SK-N-SH (cell line): ENCODE data around the gene USP22. TPM values are rescaled to one million over a fixed set of nuclear protein-coding genes. Genes with fewer than 3 reads are reported as not detected.

Experiments used
- CTCF ChIA-PET: fragments of 300-600, 350-600 bp; formaldehyde crosslinking; extraction: SDS; loops from one replicate; lab custom pipeline; 2021; lab: Yijun Ruan, JAX
- POLR2A ChIA-PET: fragments of 350-600 bp; sonication (Branson Sonifier 250); formaldehyde crosslinking; extraction: SDS; loops from one replicate; lab custom pipeline; 2020; ENCODE audit warnings: antibody characterized with exemption, inconsistent platforms; lab: Yijun Ruan, JAX
- DNase-seq: peaks from one replicate; pipeline ENCODE4 v3.0.0; 2012
- H2AFZ ChIP-seq: fragments of 200-600 bp; sonication (generic); 2 replicates; pipeline ENCODE4 v1.8.1; 2016; ENCODE audit warnings: antibody characterized with exemption, mild to moderate bottlenecking, low read depth
- H3F3A ChIP-seq: fragments of 200-600 bp; sonication (generic); replicated peaks from 2 replicates; pipeline ENCODE3; 2016; ENCODE audit warnings: antibody characterized with exemption, mild to moderate bottlenecking; ENCODE audit not compliant: insufficient read depth
- H3K27ac ChIP-seq, 2 experiments: fragments of 200-500 bp in 1 of 2; fragments of 200-600 bp in 1 of 2; sonication (Bioruptor generic) in 1 of 2; sonication (generic), shearing (Covaris generic) in 1 of 2; 2 replicates each; pipeline versions ENCODE4 v1.5.1 to v1.6.1; 2014 to 2016; ENCODE audit warnings: low read depth in 2 of 2, inconsistent platforms in 1 of 2, low read length in 1 of 2, mild to moderate bottlenecking in 1 of 2, mixed read lengths in 1 of 2
- H3K27me3 ChIP-seq: fragments of 200-600 bp; sonication (generic), shearing (Covaris generic); 2 replicates; pipeline ENCODE4 v1.6.1; 2016; ENCODE audit warnings: mixed run types; ENCODE audit not compliant: insufficient read depth
- H3K36me3 ChIP-seq, 2 experiments: fragments of 200-500 bp in 1 of 2; fragments of 200-600 bp in 1 of 2; sonication (Bioruptor generic) in 1 of 2; sonication (generic) in 1 of 2; replicated peaks in 1 of 2; 2 replicates each; pipeline versions ENCODE3 to v1.5.1; 2014 to 2016; ENCODE audit warnings: low read length in 1 of 2, mild to moderate bottlenecking in 1 of 2; ENCODE audit not compliant: insufficient read depth in 2 of 2, control insufficient read depth in 1 of 2
- H3K4me1 ChIP-seq, 2 experiments: fragments of 200-500 bp in 1 of 2; fragments of 200-600 bp in 1 of 2; sonication (Bioruptor generic) in 1 of 2; sonication (generic), shearing (Covaris generic) in 1 of 2; 2 replicates each; pipeline versions ENCODE4 v1.5.1 to v1.6.1; 2014 to 2016; ENCODE audit warnings: low read depth in 1 of 2, low read length in 1 of 2, mixed run types in 1 of 2; ENCODE audit not compliant: insufficient read depth in 2 of 2, control insufficient read depth in 1 of 2
- H3K4me2 ChIP-seq: fragments of 200-600 bp; sonication (generic), shearing (Covaris generic); 2 replicates; pipeline ENCODE4 v1.6.1; 2017; ENCODE audit warnings: mixed run types
- H3K4me3 ChIP-seq, 2 experiments: fragments of 200-500 bp in 1 of 2; fragments of 200-600 bp in 1 of 2; sonication (Bioruptor generic) in 1 of 2; sonication (generic), shearing (Covaris generic) in 1 of 2; 2 replicates each; pipeline versions ENCODE4 v1.5.1 to v1.8.1; 2014 to 2016; ENCODE audit warnings: low read depth in 2 of 2, inconsistent platforms in 1 of 2, low read length in 1 of 2, mild to moderate bottlenecking in 1 of 2, mixed read lengths in 1 of 2, moderate library complexity in 1 of 2
- H3K79me2 ChIP-seq: fragments of 200-600 bp; sonication (generic); 2 replicates; pipeline ENCODE4 v1.8.1; 2017; ENCODE audit warnings: mild to moderate bottlenecking; ENCODE audit not compliant: insufficient read depth
- H3K9ac ChIP-seq: fragments of 200-600 bp; sonication (generic); 2 replicates; pipeline ENCODE4 v1.6.1; 2017; ENCODE audit warnings: mixed run types
- H3K9me2 ChIP-seq: fragments of 200-600 bp; sonication (generic); 2 replicates; pipeline ENCODE4 v1.6.1; 2017; ENCODE audit warnings: mixed run types
- H3K9me3 ChIP-seq: fragments of 200-600 bp; sonication (generic); 2 replicates; pipeline ENCODE4 v1.6.1; 2017; ENCODE audit warnings: mixed run types, mild to moderate bottlenecking, moderate library complexity
- H4K20me1 ChIP-seq: fragments of 200-600 bp; sonication (generic); 2 replicates; pipeline ENCODE4 v1.6.1; 2017; ENCODE audit warnings: mild to moderate bottlenecking, mixed run types; ENCODE audit not compliant: insufficient read depth
- EZH2phosphoT487 ChIP-seq: fragments of 200-600 bp; sonication (generic); IDR thresholded peaks from 2 replicates; pipeline ENCODE4 v1.6.1; 2017; ENCODE audit warnings: low read depth, mixed run types, mild to moderate bottlenecking, antibody characterized with exemption, moderate library complexity, borderline replicate concordance
- GATA2 ChIP-seq: sonication (generic); formaldehyde crosslinking; IDR thresholded peaks from 2 replicates; pipeline ENCODE4 v1.5.0; 2020; ENCODE audit warnings: mild to moderate bottlenecking, missing genetic modification reagents
- MXI1 ChIP-seq: IDR thresholded peaks from 2 replicates; pipeline ENCODE4 v1.6.1; 2012; ENCODE audit warnings: mild to moderate bottlenecking, low read depth, low read length, improper control_type of control experiment
- POLR2AphosphoS5 ChIP-seq: IDR thresholded peaks from 2 replicates; pipeline ENCODE4 v1.6.1; 2012; ENCODE audit warnings: low read depth, low read length
- RCOR1 ChIP-seq: fragments of 150-350 bp; IDR thresholded peaks from 2 replicates; pipeline ENCODE4 v1.6.1; 2017; ENCODE audit warnings: antibody characterized with exemption, low read length
- RXRA ChIP-seq: IDR thresholded peaks from 2 replicates; pipeline ENCODE4 v1.4.0; 2012; ENCODE audit warnings: low read depth, mild to moderate bottlenecking, borderline replicate concordance
- SIN3A ChIP-seq: IDR thresholded peaks from 2 replicates; pipeline ENCODE4 v1.6.1; 2012; ENCODE audit warnings: low read depth, mild to moderate bottlenecking, low read length, moderate library complexity, borderline replicate concordance
- TAF1 ChIP-seq: IDR thresholded peaks from 2 replicates; pipeline ENCODE4 v1.6.1; 2012; ENCODE audit warnings: low read depth, mild to moderate bottlenecking, low read length, moderate library complexity, borderline replicate concordance
- TCF12 ChIP-seq: IDR thresholded peaks from 2 replicates; pipeline ENCODE4 v1.4.0; 2012
- WGBS: methylation state at CpG from one replicate; pipeline ENCODE4 v1.1.6; 2017; ENCODE audit warnings: low lambda C conversion rate; 5-methylcytosine and 5-hydroxymethylcytosine counted together
- polyA plus RNA-seq, 3 experiments: library from polyadenylated mRNA; depleted of rRNA; stranded (reverse); fragments of >200 nt; gene quantifications; 2 replicates each; pipeline ENCODE4 v1.2.3, GENCODE V29; 2012
- TF ChIP-seq, protein P1 (sequence below): fragments of 200-600 bp; sonication (generic); IDR thresholded peaks from 2 replicates; pipeline ENCODE4 v1.6.1; 2017; ENCODE audit warnings: antibody characterized with exemption, mild to moderate bottlenecking, moderate library complexity
- TF ChIP-seq, protein P2 (sequence below): IDR thresholded peaks from 2 replicates; pipeline ENCODE4 v1.6.1; 2012; ENCODE audit warnings: mild to moderate bottlenecking, low read depth, low read length, moderate library complexity

USP22 gene
- polyA plus RNA-seq, 1 of the 3 experiments (the other 2 are of a cell fraction): 142 TPM

DNA sequence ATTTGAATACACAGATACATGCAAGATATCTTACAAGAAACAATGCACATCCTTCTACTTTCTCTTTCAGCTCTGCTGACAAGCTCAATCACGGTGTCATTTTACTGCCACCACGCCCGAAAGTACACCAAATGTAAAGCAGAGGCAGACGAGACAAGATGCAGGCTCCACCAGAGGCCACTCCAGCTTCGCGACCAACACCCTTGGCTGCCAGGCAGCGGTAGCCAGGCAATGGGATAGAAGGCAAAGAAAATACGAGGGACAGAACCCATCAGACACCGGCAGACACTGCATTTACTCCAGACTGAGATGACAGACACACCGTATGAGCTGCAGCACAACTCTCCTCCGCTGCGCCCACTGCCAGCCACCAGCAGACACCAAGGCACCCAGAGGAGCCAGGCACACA, 41.0 kb downstream of the USP22 start:
- Histone ChIP-seq H3K9me3 (no peaks in the 10 kb centered on the region), H3K27ac (peak overlapping the region in 1 of 2 experiments; percentile 3; a peak in 1 of 4 replicates), H2AFZ (no peak overlapping the region), H3K4me3 (no peak overlapping the region), H3K9ac (no peak overlapping the region), H3F3A (peaks cover 64% of the 10 kb centered on the region), H3K4me2 (no peak overlapping the region)
- POLR2A ChIA-PET: interaction anchor here (1.0 kb wide), 1 partner anchor 41 kb away, joined by 3 read pairs; the partner anchor contains the start of gene USP22
- DNase-seq: no peak
- TF ChIP-seq RXRA: no peak
- TF ChIP-seq, protein P1, sequence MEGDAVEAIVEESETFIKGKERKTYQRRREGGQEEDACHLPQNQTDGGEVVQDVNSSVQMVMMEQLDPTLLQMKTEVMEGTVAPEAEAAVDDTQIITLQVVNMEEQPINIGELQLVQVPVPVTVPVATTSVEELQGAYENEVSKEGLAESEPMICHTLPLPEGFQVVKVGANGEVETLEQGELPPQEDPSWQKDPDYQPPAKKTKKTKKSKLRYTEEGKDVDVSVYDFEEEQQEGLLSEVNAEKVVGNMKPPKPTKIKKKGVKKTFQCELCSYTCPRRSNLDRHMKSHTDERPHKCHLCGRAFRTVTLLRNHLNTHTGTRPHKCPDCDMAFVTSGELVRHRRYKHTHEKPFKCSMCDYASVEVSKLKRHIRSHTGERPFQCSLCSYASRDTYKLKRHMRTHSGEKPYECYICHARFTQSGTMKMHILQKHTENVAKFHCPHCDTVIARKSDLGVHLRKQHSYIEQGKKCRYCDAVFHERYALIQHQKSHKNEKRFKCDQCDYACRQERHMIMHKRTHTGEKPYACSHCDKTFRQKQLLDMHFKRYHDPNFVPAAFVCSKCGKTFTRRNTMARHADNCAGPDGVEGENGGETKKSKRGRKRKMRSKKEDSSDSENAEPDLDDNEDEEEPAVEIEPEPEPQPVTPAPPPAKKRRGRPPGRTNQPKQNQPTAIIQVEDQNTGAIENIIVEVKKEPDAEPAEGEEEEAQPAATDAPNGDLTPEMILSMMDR: no peak
- TF ChIP-seq TCF12: no peak
- TF ChIP-seq, protein P2, sequence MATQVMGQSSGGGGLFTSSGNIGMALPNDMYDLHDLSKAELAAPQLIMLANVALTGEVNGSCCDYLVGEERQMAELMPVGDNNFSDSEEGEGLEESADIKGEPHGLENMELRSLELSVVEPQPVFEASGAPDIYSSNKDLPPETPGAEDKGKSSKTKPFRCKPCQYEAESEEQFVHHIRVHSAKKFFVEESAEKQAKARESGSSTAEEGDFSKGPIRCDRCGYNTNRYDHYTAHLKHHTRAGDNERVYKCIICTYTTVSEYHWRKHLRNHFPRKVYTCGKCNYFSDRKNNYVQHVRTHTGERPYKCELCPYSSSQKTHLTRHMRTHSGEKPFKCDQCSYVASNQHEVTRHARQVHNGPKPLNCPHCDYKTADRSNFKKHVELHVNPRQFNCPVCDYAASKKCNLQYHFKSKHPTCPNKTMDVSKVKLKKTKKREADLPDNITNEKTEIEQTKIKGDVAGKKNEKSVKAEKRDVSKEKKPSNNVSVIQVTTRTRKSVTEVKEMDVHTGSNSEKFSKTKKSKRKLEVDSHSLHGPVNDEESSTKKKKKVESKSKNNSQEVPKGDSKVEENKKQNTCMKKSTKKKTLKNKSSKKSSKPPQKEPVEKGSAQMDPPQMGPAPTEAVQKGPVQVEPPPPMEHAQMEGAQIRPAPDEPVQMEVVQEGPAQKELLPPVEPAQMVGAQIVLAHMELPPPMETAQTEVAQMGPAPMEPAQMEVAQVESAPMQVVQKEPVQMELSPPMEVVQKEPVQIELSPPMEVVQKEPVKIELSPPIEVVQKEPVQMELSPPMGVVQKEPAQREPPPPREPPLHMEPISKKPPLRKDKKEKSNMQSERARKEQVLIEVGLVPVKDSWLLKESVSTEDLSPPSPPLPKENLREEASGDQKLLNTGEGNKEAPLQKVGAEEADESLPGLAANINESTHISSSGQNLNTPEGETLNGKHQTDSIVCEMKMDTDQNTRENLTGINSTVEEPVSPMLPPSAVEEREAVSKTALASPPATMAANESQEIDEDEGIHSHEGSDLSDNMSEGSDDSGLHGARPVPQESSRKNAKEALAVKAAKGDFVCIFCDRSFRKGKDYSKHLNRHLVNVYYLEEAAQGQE: no peak
- TF ChIP-seq, all 33 proteins: peak for 0
- Histone ChIP-seq H3K27me3 (no peaks in the 10 kb centered on the region), H3K4me1 (peaks cover 0 to 11% of the 10 kb centered on the region in 2 experiments; a peak in 1 of 4 replicates), H4K20me1 (peaks cover 89% of the 10 kb centered on the region), H3K36me3 (peaks cover 60 to 79% of the 10 kb centered on the region in 2 experiments), H3K9me2 (no peaks in the 10 kb centered on the region), H3K79me2 (peaks cover 67% of the 10 kb centered on the region)
- CTCF ChIA-PET: interaction anchor here (0.8 to 2.6 kb wide), 3 partner anchors 9 to 127 kb away, joined by 3 to 11 read pairs (median 3); no protein-coding TSS in a partner anchor
- 81% methylated on average over 12 of the region's 12 CpGs for WGBS

DNA sequence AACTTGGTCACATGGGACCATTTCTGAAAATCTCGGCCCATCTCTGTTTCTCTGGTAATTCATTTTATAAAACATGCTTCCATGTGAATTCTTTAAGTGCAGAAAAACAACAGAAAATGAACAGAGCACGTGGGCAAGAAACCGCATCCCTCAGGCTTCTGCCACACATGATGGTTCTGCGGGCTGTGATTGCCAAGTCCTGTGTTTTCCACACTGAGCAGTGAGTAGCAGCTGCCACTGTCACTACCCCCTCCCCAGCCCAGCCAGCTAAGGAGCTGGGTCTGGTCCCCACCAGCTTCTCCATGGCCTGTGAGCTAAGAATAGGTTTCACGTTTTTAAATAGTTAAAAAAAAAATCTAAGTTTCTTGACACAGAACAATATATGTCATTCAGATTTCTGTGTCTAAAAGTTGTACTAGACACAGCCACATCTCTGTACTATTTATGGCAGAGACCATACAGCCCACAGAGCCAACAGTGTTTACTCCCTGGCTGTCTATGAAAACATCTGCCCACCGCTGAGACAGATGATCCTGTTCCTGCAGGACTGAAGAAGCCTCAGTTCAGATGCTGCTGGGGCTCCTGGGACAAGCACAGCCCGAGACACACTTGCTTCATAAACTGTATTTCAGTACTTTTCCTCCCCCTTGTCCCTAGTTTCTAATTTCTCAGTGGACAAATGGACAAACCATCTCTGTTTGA, 41.5 kb downstream of the USP22 start:
- 82% methylated on average over 7 of the region's 7 CpGs for WGBS
- Histone ChIP-seq H4K20me1 (peaks cover 90% of the 10 kb centered on the region), H3K27ac (0 out of 4 replicates have a peak overlapping the region, but pooled peaks of 1 of the 2 experiments have one; percentile 3), H3K79me2 (peaks cover 61% of the 10 kb centered on the region), H3K9ac (no peak overlapping the region), H3K4me3 (no peak overlapping the region), H3K4me2 (no peak overlapping the region), H3K9me2 (no peaks in the 10 kb centered on the region), H3K4me1 (peaks cover 0 to 11% of the 10 kb centered on the region in 2 experiments; a peak in 1 of 4 replicates), H3K9me3 (no peaks in the 10 kb centered on the region), H2AFZ (no peak overlapping the region), H3F3A (peaks cover 68% of the 10 kb centered on the region), H3K36me3 (peaks cover 54 to 75% of the 10 kb centered on the region in 2 experiments), H3K27me3 (no peaks in the 10 kb centered on the region)
- POLR2A ChIA-PET: no interaction called here
- CTCF ChIA-PET: interaction anchor here (1.1 to 2.6 kb wide), 2 partner anchors 8 to 105 kb away, joined by 3 to 11 read pairs; no protein-coding TSS in a partner anchor
- TF ChIP-seq SIN3A: no peak
- no peak for TF ChIP-seq EZH2phosphoT487
- TF ChIP-seq RCOR1: no peak
- TF ChIP-seq MXI1: no peak
- no peak for TF ChIP-seq GATA2 (CRISPR knock-in tag)
- no peak for TF ChIP-seq TAF1
- no peak for TF ChIP-seq TCF12
- TF ChIP-seq POLR2AphosphoS5: no peak
- no peak for DNase-seq
